ENCODE measurements around the gene OR52H1.

- TF ChIP-seq CTCF (IDR thresholded peaks at IDR 0.05) (no peak), EP300 (IDR thresholded peaks at IDR 0.05) (no peak)
These were observed 48.4 kb upstream of the OR52H1 start, which contains the start of gene TRIM6 for GRCh38 chr11:5596607-5597201.
